GM23248 (cell line): Measurements from ENCODE around the gene PNLIPRP1. TPM values are rescaled to one million over a fixed set of nuclear protein-coding genes. Genes with fewer than 3 reads are reported as not detected.
A peak's percentile ranks its signal among the peaks of the same experiment; 100 is the strongest.

Source experiments
- DNase-seq: peaks from one replicate; pipeline ENCODE4 v3.0.0-alpha.2; 2015
- H2AFZ ChIP-seq: fragments of 200-600 bp; sonication (generic); 2 replicates; pipeline ENCODE4 v1.6.1; 2016; ENCODE audit warnings: antibody characterized with exemption
- H3F3A ChIP-seq: fragments of 200-600 bp; sonication (generic); 2 replicates; pipeline ENCODE4 v1.6.1; 2016; ENCODE audit warnings: mild to moderate bottlenecking, antibody characterized with exemption, mixed run types; ENCODE audit not compliant: insufficient read depth
- H3K27ac ChIP-seq: fragments of 200-600 bp; sonication (generic); 2 replicates; pipeline ENCODE4 v1.5.1; 2016; ENCODE audit warnings: mild to moderate bottlenecking
- H3K27me3 ChIP-seq: fragments of 200-600 bp; sonication (generic); replicated peaks from 2 replicates; pipeline ENCODE4 v1.6.1; 2016; ENCODE audit warnings: mild to moderate bottlenecking; ENCODE audit not compliant: insufficient read depth
- H3K36me3 ChIP-seq: fragments of 200-600 bp; sonication (generic); 2 replicates; pipeline ENCODE4 v1.6.1; 2016; ENCODE audit warnings: low read depth, mild to moderate bottlenecking
- H3K4me1 ChIP-seq: fragments of 200-600 bp; sonication (generic); 2 replicates; pipeline ENCODE4 v1.6.1; 2016; ENCODE audit warnings: mild to moderate bottlenecking; ENCODE audit not compliant: insufficient read depth
- H3K4me2 ChIP-seq: fragments of 200-600 bp; sonication (generic); one replicate; pipeline ENCODE4 v1.6.1; 2016; ENCODE audit warnings: mild to moderate bottlenecking; ENCODE audit not compliant: unreplicated experiment
- H3K4me3 ChIP-seq: fragments of 200-600 bp; sonication (generic); 2 replicates; pipeline ENCODE4 v1.5.1; 2016; ENCODE audit warnings: mild to moderate bottlenecking
- H3K79me2 ChIP-seq: fragments of 200-600 bp; sonication (generic); 2 replicates; pipeline ENCODE4 v1.6.1; 2016; ENCODE audit warnings: mild to moderate bottlenecking; ENCODE audit not compliant: insufficient read depth
- H3K9ac ChIP-seq: fragments of 200-600 bp; sonication (generic); 2 replicates; pipeline ENCODE4 v1.6.1; 2016; ENCODE audit warnings: mild to moderate bottlenecking
- H3K9me2 ChIP-seq: fragments of 200-600 bp; sonication (generic); 2 replicates; pipeline ENCODE4 v1.6.1; 2016; ENCODE audit warnings: mixed run types, mild to moderate bottlenecking, moderate library complexity; ENCODE audit not compliant: insufficient read depth
- H3K9me3 ChIP-seq: fragments of 200-600 bp; sonication (generic); one replicate; pipeline ENCODE4 v1.6.1; 2017; ENCODE audit warnings: low read depth
- H4K20me1 ChIP-seq: fragments of 200-600 bp; sonication (generic); 2 replicates; pipeline ENCODE4 v1.6.0; 2016; ENCODE audit not compliant: insufficient read depth
- EZH2 ChIP-seq: fragments of 200-600 bp; sonication (generic); IDR thresholded peaks from 2 replicates; pipeline ENCODE4 v1.6.1; 2018; ENCODE audit warnings: antibody characterized with exemption, mild to moderate bottlenecking; ENCODE audit not compliant: insufficient read depth, poor library complexity, severe bottlenecking
- EZH2phosphoT487 ChIP-seq: fragments of 200-600 bp; sonication (generic); IDR thresholded peaks from 2 replicates; pipeline ENCODE4 v1.6.1; 2018; ENCODE audit warnings: antibody characterized with exemption, moderate library complexity, mild to moderate bottlenecking, low read depth; ENCODE audit not compliant: insufficient read depth
- WGBS, 2 experiments: methylation state at CpG; one replicate each; pipeline ENCODE4 v1.1.6; 2015 to 2017; ENCODE audit warnings: low lambda C conversion rate in 2 of 2, low coverage in 1 of 2; ENCODE audit errors: missing lambda C conversion rate in 2 of 2; 5-methylcytosine and 5-hydroxymethylcytosine counted together
- in situ Hi-C: fragments of 300-500 bp; cut with MboI; formaldehyde crosslinking; loops from 2 replicates; pipeline ENCODE4 v1.15.0; 2020
- polyA plus RNA-seq: library from polyadenylated mRNA; unstranded; fragments of >200 nt; fragmentation: Nextera tagmentation; extraction: Ambion mirVana; gene quantifications from 2 replicates; pipeline ENCODE4 v1.2.1, GENCODE V29; 2016
- total RNA-seq: library from RNA; depleted of rRNA; stranded (reverse); fragments of >200 nt; shearing (Covaris generic); gene quantifications from 2 replicates; pipeline ENCODE4 v1.2.3, GENCODE V29; 2014

PNLIPRP1 gene
- total and polyA plus RNA-seq, 2 experiments from 2014 or later, result not detected

DNA sequence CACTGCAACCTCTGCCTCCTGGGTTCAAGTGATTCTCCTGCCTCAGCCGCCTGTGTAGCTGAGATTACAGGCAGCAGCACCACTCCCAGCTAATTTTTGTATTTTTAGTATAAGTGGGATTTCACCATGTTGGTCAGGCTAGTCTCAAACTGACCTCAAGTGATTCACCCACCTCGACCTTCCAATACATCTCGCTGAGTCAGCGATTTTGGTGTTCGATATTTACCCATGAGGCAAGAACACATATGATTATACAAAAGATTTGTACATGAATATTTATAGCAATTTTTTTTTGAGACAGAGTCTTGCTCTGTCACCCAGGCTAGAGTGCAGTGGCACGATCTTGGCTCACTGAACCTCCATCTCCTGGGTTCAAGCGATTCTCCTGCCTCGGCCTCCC lies 25.2 kb upstream of the PNLIPRP1 start:
- 0 out of 2 replicates have a peak, but pooled peaks cover 4% of the 10 kb centered on the region for H3K9me2 ChIP-seq
- no peak overlapping the region for H2AFZ ChIP-seq
- H3K27me3 ChIP-seq, result no peaks in the 10 kb centered on the region
- H3K4me1 ChIP-seq, result no peaks in the 10 kb centered on the region
- no peaks in the 10 kb centered on the region for H3F3A ChIP-seq
- H3K4me3 ChIP-seq, result no peak overlapping the region
- H3K4me2 ChIP-seq, result no peak overlapping the region
- H3K79me2 ChIP-seq, result no peaks in the 10 kb centered on the region
- no peak overlapping the region for H3K27ac ChIP-seq
- 65 to 73% methylated on average over 8 of the region's 8 CpGs for WGBS, 2 experiments
- DNase-seq, result peak; percentile 3
- in situ Hi-C loops, result no loop called here
- no peaks in the 10 kb centered on the region for H3K9me3 ChIP-seq
- TF ChIP-seq EZH2, result no peak
- no peak for TF ChIP-seq EZH2phosphoT487
- H3K9ac ChIP-seq, result no peak overlapping the region
- H3K36me3 ChIP-seq, result no peaks in the 10 kb centered on the region
- no peaks in the 10 kb centered on the region for H4K20me1 ChIP-seq

- H3K4me1 ChIP-seq, result no peaks in the 10 kb centered on the region
Measured at GRCh38 chr10:116566932-116567331, 23.8 kb upstream of the PNLIPRP1 start.

GRCh38 chr10:116567335-116567734 lies 23.4 kb upstream of the PNLIPRP1 start:
- H2AFZ ChIP-seq, result no peak overlapping the region
- no peaks in the 10 kb centered on the region for H3K9me3 ChIP-seq
- no peak overlapping the region for H3K4me3 ChIP-seq
- H3K79me2 ChIP-seq, result no peaks in the 10 kb centered on the region
- H3K4me1 ChIP-seq, result no peaks in the 10 kb centered on the region
- H3K36me3 ChIP-seq, result no peaks in the 10 kb centered on the region
- H3F3A ChIP-seq, result no peaks in the 10 kb centered on the region
- WGBS, 2 experiments, result 11 to 23% methylated on average over 3 of the region's 3 CpGs
- TF ChIP-seq EZH2 (no peak), EZH2phosphoT487 (no peak)
- H3K27me3 ChIP-seq, result no peaks in the 10 kb centered on the region
- H3K9me2 ChIP-seq, result 0 out of 2 replicates have a peak, but pooled peaks cover 4% of the 10 kb centered on the region
- in situ Hi-C loops, result no loop called here
- H3K9ac ChIP-seq, result no peak overlapping the region
- no peaks in the 10 kb centered on the region for H4K20me1 ChIP-seq
- H3K4me2 ChIP-seq, result no peak overlapping the region
- no peak overlapping the region for H3K27ac ChIP-seq
- DNase-seq, result no peak

More at GRCh38 chr10:116566932-116567331, 23.8 kb upstream of the PNLIPRP1 start:
- no peak overlapping the region for H3K9ac ChIP-seq
- H4K20me1 ChIP-seq, result no peaks in the 10 kb centered on the region
- H3K27ac ChIP-seq, result no peak overlapping the region
- H3K9me3 ChIP-seq, result no peaks in the 10 kb centered on the region
- no peak for TF ChIP-seq EZH2
- TF ChIP-seq EZH2phosphoT487, result no peak
- in situ Hi-C loops, result no loop called here
- no peaks in the 10 kb centered on the region for H3K27me3 ChIP-seq
- H3K79me2 ChIP-seq, result no peaks in the 10 kb centered on the region
- H3K36me3 ChIP-seq, result no peaks in the 10 kb centered on the region
- H3K9me2 ChIP-seq, result 0 out of 2 replicates have a peak, but pooled peaks cover 4% of the 10 kb centered on the region
- no peak for DNase-seq
- no peak overlapping the region for H3K4me3 ChIP-seq
- H3K4me2 ChIP-seq, result no peak overlapping the region
- H3F3A ChIP-seq, result no peaks in the 10 kb centered on the region
- H2AFZ ChIP-seq, result no peak overlapping the region

DNA sequence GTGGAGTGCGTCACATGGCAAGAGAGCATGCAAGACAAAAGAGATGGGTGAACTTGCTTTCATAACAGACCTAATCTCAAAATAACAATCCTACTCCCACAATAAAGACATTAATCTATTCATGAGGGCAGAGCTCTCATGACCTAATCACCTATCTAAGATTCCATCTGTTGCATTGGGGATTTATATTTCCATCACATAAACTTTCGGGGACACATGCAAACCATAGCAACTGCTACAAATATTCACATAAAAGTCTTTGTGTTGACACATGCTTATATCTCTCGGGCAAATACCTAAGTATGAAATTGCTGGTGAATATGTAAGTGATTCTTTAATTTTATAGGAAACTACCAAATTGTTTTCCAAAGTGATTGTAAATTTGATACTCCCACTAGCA lies 16.0 kb upstream of the PNLIPRP1 start:
- H3K9ac ChIP-seq, result no peak overlapping the region
- TF ChIP-seq EZH2 (no peak), EZH2phosphoT487 (no peak)
- no peak overlapping the region for H3K4me2 ChIP-seq
- H2AFZ ChIP-seq, result no peak overlapping the region
- H3K27me3 ChIP-seq, result no peaks in the 10 kb centered on the region
- H3K9me3 ChIP-seq, result no peaks in the 10 kb centered on the region
- no peaks in the 10 kb centered on the region for H3K79me2 ChIP-seq
- no peak overlapping the region for H3K27ac ChIP-seq
- no peaks in the 10 kb centered on the region for H4K20me1 ChIP-seq
- DNase-seq, result no peak
- no peaks in the 10 kb centered on the region for H3K4me1 ChIP-seq
- no peak overlapping the region for H3K4me3 ChIP-seq
- no peaks in the 10 kb centered on the region for H3K9me2 ChIP-seq
- no peaks in the 10 kb centered on the region for H3K36me3 ChIP-seq
- 15 to 18% methylated on average over 3 of the region's 3 CpGs for WGBS, 2 experiments
- no peaks in the 10 kb centered on the region for H3F3A ChIP-seq
- in situ Hi-C loops, result no loop called here

DNA sequence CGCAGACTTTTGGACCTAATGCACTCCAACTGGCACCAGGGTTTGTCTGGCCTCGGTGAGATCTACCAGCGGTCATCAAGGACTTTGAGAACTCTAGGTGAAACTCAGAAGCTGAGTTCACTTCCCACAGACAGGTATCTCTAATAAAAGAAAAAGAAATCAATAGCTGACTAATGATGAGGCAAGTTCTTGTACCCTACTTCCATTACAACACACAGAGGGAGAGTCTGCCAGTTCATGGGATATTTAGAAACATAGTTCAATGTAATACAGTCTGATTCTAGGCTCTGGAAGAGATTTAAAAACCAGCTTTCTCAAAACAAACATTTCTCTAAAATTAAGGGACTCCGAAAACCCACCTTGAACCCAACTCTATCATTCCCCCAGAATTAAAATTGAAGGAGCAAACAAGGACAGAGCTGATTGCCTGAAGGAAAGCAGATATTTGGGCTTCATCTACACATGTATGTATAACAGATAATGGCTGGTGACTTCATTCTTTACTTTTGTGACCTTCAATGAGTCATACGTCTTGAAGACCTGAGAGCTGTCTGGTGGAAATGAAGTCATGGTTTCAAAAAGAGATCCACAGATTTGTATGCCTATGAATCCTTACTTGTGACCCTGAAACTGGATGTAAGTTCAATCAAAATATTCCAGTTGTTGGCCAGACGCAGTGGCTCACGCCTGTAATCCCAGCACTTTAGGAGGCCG lies 2.7 kb upstream of the PNLIPRP1 start:
- H2AFZ ChIP-seq, result no peak overlapping the region
- no peak overlapping the region for H3K27ac ChIP-seq
- no peaks in the 10 kb centered on the region for H3K36me3 ChIP-seq
- no peak overlapping the region for H3K9ac ChIP-seq
- H3K9me3 ChIP-seq, result no peaks in the 10 kb centered on the region
- no peak for DNase-seq
- no peaks in the 10 kb centered on the region for H3K27me3 ChIP-seq
- in situ Hi-C loops, result no loop called here
- no peak overlapping the region for H3K4me2 ChIP-seq
- no peaks in the 10 kb centered on the region for H3F3A ChIP-seq
- H3K4me3 ChIP-seq, result no peak overlapping the region
- whole genome bisulfite sequencing, 2 experiments, result 44 to 53% methylated on average over 8 of the region's 8 CpGs
- no peaks in the 10 kb centered on the region for H3K4me1 ChIP-seq
- H4K20me1 ChIP-seq, result no peaks in the 10 kb centered on the region
- H3K79me2 ChIP-seq, result no peaks in the 10 kb centered on the region
- H3K9me2 ChIP-seq, result no peaks in the 10 kb centered on the region
- TF ChIP-seq EZH2 (no peak), EZH2phosphoT487 (no peak)
